IMR-90 (cell line): Measurements from ENCODE around the gene BPIFB1.

Experiments used
- RCOR1 ChIP-seq: IDR thresholded peaks from 2 replicates; pipeline ENCODE4 v1.6.1; 2012; ENCODE audit warnings: mild to moderate bottlenecking, low read length, improper control_type of control experiment; ENCODE audit not compliant: insufficient replicate concordance
- RFX5 ChIP-seq: IDR thresholded peaks from 2 replicates; pipeline ENCODE4 v1.8.0; 2012; ENCODE audit warnings: low read depth, mild to moderate bottlenecking, low read length, moderate library complexity

- no peak for TF ChIP-seq RFX5
- no peak for TF ChIP-seq RCOR1
Observed at GRCh38 chr20:33322456-33322855, 39.4 kb downstream of the BPIFB1 start.
